OCI-LY7 (cell line): ENCODE measurements around the gene PUM1.

Experiments
- CTCF ChIP-seq: fragments of 200-600 bp; sonication (generic); conservative IDR thresholded peaks from 2 replicates; pipeline ENCODE4 v1.5.1; 2014; ENCODE audit warnings: mild to moderate bottlenecking, antibody characterized with exemption, low read length, moderate library complexity, mixed read lengths
- EZH2phosphoT487 ChIP-seq: fragments of 200-600 bp; sonication (generic); IDR thresholded peaks from 2 replicates; pipeline ENCODE4 v1.6.1; 2018; ENCODE audit warnings: low read depth, borderline replicate concordance, mild to moderate bottlenecking, mixed run types, antibody characterized with exemption, low read length, moderate library complexity, mixed read lengths

GRCh38 chr1:31099293-31100032 is 33.9 kb upstream of the PUM1 start:
- TF ChIP-seq CTCF (no peak), EZH2phosphoT487 (no peak)
